Loucy (cell line): Measurements from ENCODE around the gene KIF18A.

Experiments used
- CTCF ChIP-seq: fragments of 200-600 bp; sonication (generic); conservative IDR thresholded peaks from 2 replicates; pipeline ENCODE4 v1.5.1; 2014; ENCODE audit warnings: mild to moderate bottlenecking, antibody characterized with exemption, low read length
- EZH2phosphoT487 ChIP-seq: fragments of 200-600 bp; IDR thresholded peaks from 2 replicates; pipeline ENCODE4 v1.6.1; 2018; ENCODE audit warnings: antibody characterized with exemption, mild to moderate bottlenecking, moderate library complexity, borderline replicate concordance

GRCh38 chr11:28054821-28055220, 53.1 kb downstream of the KIF18A start:
- no peak for TF ChIP-seq CTCF
- TF ChIP-seq EZH2phosphoT487: no peak
